ENCODE data around the gene TMCC1. TPM values are rescaled to one million over a fixed set of nuclear protein-coding genes. Genes with fewer than 3 reads are reported as not detected.
A peak's percentile ranks its signal among the peaks of the same experiment; 100 is the strongest.
"Not testable (repeated sequence)": the region's sequence is repeated elsewhere in the genome, so short reads cannot be mapped to it uniquely, and the experiment has no call there.

The TMCC1 gene
- total RNA-seq, 1 experiment from 2014 or later = 7.3 TPM

- no peak for DNase-seq (ENCODE audit: low read depth)
Observed at GRCh38 chr3:129622933-129623332, 270.6 kb downstream of the TMCC1 start.

- DNase-seq (ENCODE audit: low read depth) = no peak
Observed at GRCh38 chr3:129622226-129622874, 271.2 kb downstream of the TMCC1 start.

- no peak for DNase-seq (ENCODE audit: low read depth)
Observed at GRCh38 chr3:129621626-129622225, 271.8 kb downstream of the TMCC1 start.

GRCh38 chr3:129620828-129621559, 272.5 kb downstream of the TMCC1 start:
- DNase-seq (ENCODE audit: low read depth) = no peak

GRCh38 chr3:129619726-129620162, 273.8 kb downstream of the TMCC1 start:
- no peak for DNase-seq (ENCODE audit: low read depth)

- DNase-seq (ENCODE audit: low read depth) = no peak
Observed at GRCh38 chr3:129618901-129619671, 274.4 kb downstream of the TMCC1 start.

GRCh38 chr3:129618186-129618820, 275.2 kb downstream of the TMCC1 start:
- no peak for DNase-seq (ENCODE audit: low read depth)

- no peak for DNase-seq (ENCODE audit: low read depth)
Observed at GRCh38 chr3:129617381-129618185, 275.9 kb downstream of the TMCC1 start.

- DNase-seq (ENCODE audit: low read depth) = peak; percentile 57
Observed at GRCh38 chr3:129616713-129617112, 276.8 kb downstream of the TMCC1 start.

GRCh38 chr3:129616291-129616690, 277.2 kb downstream of the TMCC1 start:
- DNase-seq (ENCODE audit: low read depth) = no peak

- DNase-seq (ENCODE audit: low read depth) = no peak
Observed at GRCh38 chr3:129615751-129616281, 277.7 kb downstream of the TMCC1 start.

GRCh38 chr3:129614927-129615363, 278.6 kb downstream of the TMCC1 start:
- DNase-seq (ENCODE audit: low read depth) = no peak

- no peak for DNase-seq (ENCODE audit: low read depth)
Observed at GRCh38 chr3:129614435-129614834, 279.1 kb downstream of the TMCC1 start.

- no peak for DNase-seq (ENCODE audit: low read depth)
Observed at GRCh38 chr3:129613367-129613740, 280.2 kb downstream of the TMCC1 start.

GRCh38 chr3:129612534-129613366, 280.8 kb downstream of the TMCC1 start:
- peak; percentile 59 for DNase-seq (ENCODE audit: low read depth)

GRCh38 chr3:129611812-129612533, 281.5 kb downstream of the TMCC1 start:
- DNase-seq (ENCODE audit: low read depth) = peak; percentile 73

- no peak for DNase-seq (ENCODE audit: low read depth)
Observed at GRCh38 chr3:129611446-129611800, 282.1 kb downstream of the TMCC1 start.

GRCh38 chr3:129610794-129611445, 282.6 kb downstream of the TMCC1 start:
- DNase-seq (ENCODE audit: low read depth) = not testable (repeated sequence)

Measured in RPMI7951 (cell line).